Skeletal muscle satellite cell (primary cell): ENCODE data around the gene PLCH2.

Source experiments
- H3K27me3 ChIP-seq: 2 replicates; pipeline ENCODE4 v1.7.0; 2013; ENCODE audit warnings: low read length; ENCODE audit not compliant: control insufficient read depth, insufficient read depth
- H3K36me3 ChIP-seq: 2 replicates; pipeline ENCODE4 v1.7.0; 2013; ENCODE audit warnings: mild to moderate bottlenecking, control low read depth, low read length; ENCODE audit not compliant: insufficient read depth
- H3K4me1 ChIP-seq: 2 replicates; pipeline ENCODE4 v1.7.0; 2013; ENCODE audit warnings: low read length; ENCODE audit not compliant: control insufficient read depth, insufficient read depth
- H3K4me2 ChIP-seq: 2 replicates; pipeline ENCODE4 v1.7.0; 2013; ENCODE audit warnings: mild to moderate bottlenecking, low read length
- H3K4me3 ChIP-seq: 2 replicates; pipeline ENCODE4 v1.7.0; 2013; ENCODE audit warnings: low read length
- H3K9ac ChIP-seq: 2 replicates; pipeline ENCODE4 v1.7.0; 2013; ENCODE audit warnings: mild to moderate bottlenecking, low read depth, low read length, moderate library complexity
- H3K9me3 ChIP-seq: replicated peaks from 2 replicates; pipeline ENCODE4 v1.7.0; 2013; ENCODE audit warnings: mild to moderate bottlenecking, control low read depth, low read length

The PLCH2 gene

DNA sequence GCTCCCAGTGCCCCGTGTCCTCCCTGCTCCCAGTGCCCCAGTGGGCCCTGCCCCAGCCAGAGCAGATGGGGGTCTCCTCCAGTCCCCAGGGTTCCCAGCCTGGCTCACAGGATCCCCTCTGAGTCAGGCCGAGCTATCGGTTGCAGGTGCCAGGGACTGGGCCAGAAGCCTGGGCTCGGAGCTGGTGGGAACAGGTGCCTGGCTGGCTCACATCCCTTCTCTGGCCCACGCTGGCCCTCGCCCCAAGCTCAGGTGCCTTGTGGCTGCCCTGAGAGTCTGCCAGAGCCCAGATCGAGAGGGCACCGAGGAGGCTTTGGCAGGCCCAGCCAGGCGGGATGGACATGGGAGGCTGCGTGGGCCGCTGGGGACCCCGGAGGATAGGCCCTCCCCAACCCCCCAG lies 18.9 kb downstream of the PLCH2 start:
- Histone ChIP-seq H3K9me3 (no peaks in the 10 kb centered on the region), H3K36me3 (no peaks in the 10 kb centered on the region), H3K27me3 (peaks cover 23% of the 10 kb centered on the region), H3K4me1 (peaks cover 10% of the 10 kb centered on the region), H3K9ac (no peak overlapping the region), H3K4me3 (no peak overlapping the region), H3K4me2 (no peak overlapping the region)

DNA sequence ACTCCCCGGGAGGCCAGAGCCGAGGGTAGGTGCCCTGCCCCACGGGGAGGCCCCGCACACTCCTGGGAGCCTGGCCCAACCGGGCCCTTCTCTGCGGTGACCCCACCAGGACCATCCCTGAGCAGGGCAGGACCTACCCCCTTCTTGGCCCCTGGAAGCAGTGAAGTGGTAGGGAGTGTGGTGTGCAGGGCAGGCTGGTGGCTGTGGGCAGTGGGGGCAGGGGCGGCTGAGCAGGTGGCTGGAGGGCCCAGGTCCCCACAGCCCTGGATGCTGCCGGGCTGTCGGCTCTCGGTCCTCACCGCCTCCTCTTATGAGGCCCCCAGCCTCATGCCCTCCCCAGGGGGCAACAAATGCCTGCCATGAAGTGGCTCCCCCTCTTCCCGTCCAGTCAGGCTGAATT lies 19.5 kb downstream of the PLCH2 start:
- no peaks in the 10 kb centered on the region for H3K9me3 ChIP-seq
- peaks cover 23% of the 10 kb centered on the region for H3K27me3 ChIP-seq
- no peak overlapping the region for H3K4me2 ChIP-seq
- H3K36me3 ChIP-seq: no peaks in the 10 kb centered on the region
- H3K9ac ChIP-seq: no peak overlapping the region
- H3K4me1 ChIP-seq: peaks cover 13% of the 10 kb centered on the region
- no peak overlapping the region for H3K4me3 ChIP-seq

DNA sequence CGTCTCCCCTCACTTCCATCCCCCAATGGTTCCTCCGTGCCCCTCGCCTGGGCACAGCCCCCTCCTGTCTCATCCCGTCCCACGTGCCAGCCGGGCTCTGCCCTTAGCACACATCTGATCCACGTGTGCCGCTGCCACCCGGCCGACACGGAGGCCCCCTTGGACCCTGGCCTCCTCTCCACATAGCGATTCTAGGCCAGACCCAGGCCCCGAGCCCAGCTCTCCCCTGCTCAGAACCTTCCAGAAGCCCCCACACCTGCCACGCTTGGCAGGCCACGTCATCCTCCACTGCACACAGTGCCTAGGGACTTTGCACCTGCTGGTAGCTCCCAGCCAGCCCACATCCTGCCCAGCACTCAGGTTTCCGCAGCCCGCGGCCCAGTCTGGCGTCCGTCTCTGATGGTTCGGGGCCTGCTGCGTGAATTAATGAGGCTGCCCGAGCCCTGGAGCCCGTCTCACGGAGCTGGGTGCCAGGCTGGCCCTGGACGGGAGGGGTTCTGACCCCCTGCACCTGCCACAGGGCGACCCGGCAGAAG lies 20.1 kb downstream of the PLCH2 start:
- Histone ChIP-seq H3K9me3 (no peaks in the 10 kb centered on the region), H3K27me3 (peaks cover 23% of the 10 kb centered on the region), H3K4me1 (peaks cover 16% of the 10 kb centered on the region), H3K36me3 (no peaks in the 10 kb centered on the region), H3K4me2 (no peak overlapping the region), H3K4me3 (no peak overlapping the region), H3K9ac (no peak overlapping the region)

DNA sequence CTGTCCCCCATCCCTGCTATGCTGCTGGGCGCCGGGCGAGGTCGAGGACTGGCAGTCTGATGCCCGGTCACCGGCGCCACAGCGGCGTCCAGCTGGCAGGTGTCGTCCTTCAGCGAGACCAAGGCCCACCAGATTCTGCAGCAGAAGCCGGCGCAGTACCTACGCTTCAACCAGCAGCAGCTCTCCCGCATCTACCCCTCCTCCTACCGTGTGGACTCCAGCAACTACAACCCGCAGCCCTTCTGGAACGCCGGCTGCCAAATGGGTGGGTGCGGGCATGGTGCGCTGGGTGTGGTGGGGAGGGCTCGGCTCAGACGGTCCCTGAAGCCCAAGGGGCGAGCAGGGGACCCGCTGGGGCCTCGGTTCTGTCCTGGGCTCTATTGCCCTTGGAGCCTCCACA lies 20.7 kb downstream of the PLCH2 start:
- H3K9ac ChIP-seq: no peak overlapping the region
- H3K9me3 ChIP-seq: no peaks in the 10 kb centered on the region
- no peaks in the 10 kb centered on the region for H3K36me3 ChIP-seq
- peaks cover 19% of the 10 kb centered on the region for H3K4me1 ChIP-seq
- H3K4me3 ChIP-seq: no peak overlapping the region
- H3K4me2 ChIP-seq: no peak overlapping the region
- H3K27me3 ChIP-seq: peaks cover 23% of the 10 kb centered on the region

DNA sequence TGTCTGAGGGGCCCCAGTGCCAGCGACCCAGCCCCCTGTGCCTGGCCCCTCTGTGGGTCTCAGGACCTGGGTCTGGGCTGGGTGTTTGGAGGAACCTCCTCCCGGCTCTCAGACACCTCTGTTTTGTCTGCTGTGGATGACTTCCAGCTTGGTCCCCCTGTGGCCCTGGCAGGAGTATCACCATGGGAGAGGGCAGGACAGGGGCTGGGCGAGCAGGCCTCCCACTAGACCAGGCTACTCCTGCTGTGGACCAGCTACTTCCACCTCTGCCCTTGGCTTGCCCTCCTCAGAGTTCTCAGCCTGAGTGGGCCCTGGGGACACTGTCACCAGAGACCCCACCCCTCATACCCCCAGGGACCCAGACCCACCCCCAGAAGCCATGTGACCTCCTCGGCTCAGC lies 21.8 kb downstream of the PLCH2 start:
- H3K4me3 ChIP-seq: no peak overlapping the region
- H3K27me3 ChIP-seq: peaks cover 15% of the 10 kb centered on the region
- no peaks in the 10 kb centered on the region for H3K36me3 ChIP-seq
- H3K4me1 ChIP-seq: peaks cover 19% of the 10 kb centered on the region
- no peak overlapping the region for H3K9ac ChIP-seq
- H3K9me3 ChIP-seq: no peaks in the 10 kb centered on the region
- no peak overlapping the region for H3K4me2 ChIP-seq

DNA sequence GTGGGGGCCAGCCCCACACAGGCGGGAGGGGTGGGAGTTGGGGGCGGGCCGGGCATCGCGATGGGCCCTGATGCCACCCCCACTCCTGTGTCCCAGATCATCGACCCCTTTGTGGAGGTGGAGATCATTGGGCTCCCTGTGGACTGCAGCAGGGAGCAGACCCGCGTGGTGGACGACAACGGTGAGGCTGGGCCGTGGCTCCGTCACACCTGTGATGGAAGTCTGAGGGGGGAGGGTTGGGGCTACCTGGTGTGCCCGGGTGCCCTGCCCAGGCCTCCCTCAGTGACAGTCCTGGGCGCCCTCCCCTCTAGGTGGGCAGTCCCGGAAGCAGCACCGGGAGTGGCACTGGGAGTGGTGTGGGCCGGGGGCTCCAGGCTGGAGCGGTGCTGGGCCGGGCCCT lies 22.6 kb downstream of the PLCH2 start:
- no peaks in the 10 kb centered on the region for H3K36me3 ChIP-seq
- no peak overlapping the region for H3K4me2 ChIP-seq
- H3K27me3 ChIP-seq: peaks cover 13% of the 10 kb centered on the region
- H3K9me3 ChIP-seq: no peaks in the 10 kb centered on the region
- no peak overlapping the region for H3K9ac ChIP-seq
- H3K4me3 ChIP-seq: no peak overlapping the region
- H3K4me1 ChIP-seq: peaks cover 19% of the 10 kb centered on the region

DNA sequence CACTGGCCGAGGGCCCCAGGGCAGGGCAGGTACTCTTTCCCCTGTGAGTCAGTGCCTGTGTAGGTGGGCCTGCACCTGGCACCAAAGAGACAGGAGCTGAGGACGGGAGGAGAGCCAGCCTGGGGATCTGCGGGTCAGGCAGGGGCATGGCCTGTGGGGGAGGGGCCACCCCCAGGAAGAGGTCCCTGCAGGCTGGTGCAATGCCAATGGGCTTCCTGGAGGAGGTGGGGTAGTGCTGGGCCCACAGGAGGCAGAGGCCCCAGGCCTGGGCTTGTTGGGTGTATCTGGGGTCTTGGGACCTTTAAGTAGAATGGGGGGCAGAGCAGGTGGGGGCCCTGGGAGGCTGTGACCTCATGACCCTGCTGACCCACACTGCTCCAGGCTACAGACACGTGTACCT lies 23.2 kb downstream of the PLCH2 start:
- H3K27me3 ChIP-seq: peaks cover 18% of the 10 kb centered on the region
- H3K4me2 ChIP-seq: no peak overlapping the region
- H3K9me3 ChIP-seq: no peaks in the 10 kb centered on the region
- no peak overlapping the region for H3K9ac ChIP-seq
- H3K4me1 ChIP-seq: peaks cover 16% of the 10 kb centered on the region
- no peak overlapping the region for H3K4me3 ChIP-seq
- H3K36me3 ChIP-seq: no peaks in the 10 kb centered on the region

DNA sequence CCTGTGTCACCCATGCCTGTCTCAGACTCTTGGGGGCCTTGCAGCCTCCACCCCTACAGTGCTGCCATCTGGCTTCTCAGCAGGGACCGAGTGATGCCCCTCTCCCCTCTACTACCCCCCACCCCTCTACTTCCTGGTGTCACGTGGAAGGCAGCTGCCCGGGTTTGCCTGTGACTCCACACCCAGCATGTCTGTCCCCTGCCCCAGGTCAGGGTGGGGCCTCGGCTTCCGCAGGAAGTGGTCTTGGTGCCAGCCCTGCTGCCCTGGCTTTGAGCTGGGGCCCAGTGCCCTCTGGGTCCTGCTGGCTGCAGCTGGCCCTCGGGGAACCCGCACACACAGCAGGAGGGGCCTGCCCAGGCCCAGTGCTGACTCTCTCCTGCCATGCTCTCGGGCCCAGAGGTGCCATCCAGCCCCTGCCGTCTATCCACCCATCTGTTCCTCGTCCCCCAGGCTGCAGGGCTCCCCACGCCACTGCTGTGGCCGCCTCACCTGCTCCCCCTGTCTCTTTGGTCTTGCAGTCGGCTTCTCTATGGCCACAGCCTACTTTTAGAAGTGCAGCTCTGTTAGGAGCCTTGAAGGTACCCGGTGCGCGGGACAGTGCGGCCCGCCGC lies 24.0 kb downstream of the PLCH2 start:
- Histone ChIP-seq H3K9ac (no peak overlapping the region), H3K4me1 (peaks cover 19% of the 10 kb centered on the region), H3K4me2 (no peak overlapping the region), H3K4me3 (no peak overlapping the region), H3K27me3 (peaks cover 24% of the 10 kb centered on the region), H3K9me3 (no peaks in the 10 kb centered on the region), H3K36me3 (no peaks in the 10 kb centered on the region)

DNA sequence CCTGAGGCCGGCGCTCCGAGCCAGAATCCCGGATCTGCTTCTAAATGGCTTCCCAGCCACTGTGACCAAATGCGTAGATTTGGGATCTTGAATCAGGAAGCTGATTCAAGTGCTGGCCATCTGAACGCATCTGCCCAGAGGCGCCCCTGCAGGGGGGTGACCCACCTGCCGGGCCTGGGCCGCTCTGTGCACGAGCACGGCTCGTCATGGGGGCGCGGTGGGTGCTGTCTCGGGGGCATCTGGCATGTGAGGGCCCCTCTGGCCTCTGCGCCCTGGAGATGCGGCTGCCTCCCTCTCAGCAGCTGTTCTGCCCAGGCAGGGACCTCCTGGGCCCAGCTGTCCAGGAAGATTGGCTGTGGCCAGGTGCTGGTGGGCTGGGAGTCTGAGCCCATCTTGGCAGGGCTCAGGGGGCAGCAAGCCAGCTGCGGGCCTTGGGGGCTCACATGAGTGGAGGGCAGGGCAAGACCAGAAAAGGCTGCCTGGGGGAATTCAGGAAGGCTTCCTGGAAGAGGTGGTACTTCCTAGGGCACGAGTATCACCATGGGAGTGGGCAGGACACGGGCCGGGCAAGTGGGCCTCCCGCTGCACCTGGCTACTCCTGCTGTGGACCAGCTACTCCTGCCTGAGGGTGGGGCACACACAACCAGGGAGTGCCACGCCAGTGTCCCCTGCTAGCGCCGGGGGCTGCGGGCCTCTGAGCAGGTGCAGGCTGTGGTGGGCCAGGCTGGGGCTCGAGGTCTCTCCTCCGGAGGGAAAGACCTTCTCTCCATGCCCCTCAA lies 25.1 kb downstream of the PLCH2 start:
- Histone ChIP-seq H3K4me1 (peaks cover 19% of the 10 kb centered on the region), H3K4me2 (no peak overlapping the region), H3K9me3 (no peaks in the 10 kb centered on the region), H3K27me3 (peaks cover 22% of the 10 kb centered on the region), H3K4me3 (no peak overlapping the region), H3K36me3 (no peaks in the 10 kb centered on the region), H3K9ac (no peak overlapping the region)

DNA sequence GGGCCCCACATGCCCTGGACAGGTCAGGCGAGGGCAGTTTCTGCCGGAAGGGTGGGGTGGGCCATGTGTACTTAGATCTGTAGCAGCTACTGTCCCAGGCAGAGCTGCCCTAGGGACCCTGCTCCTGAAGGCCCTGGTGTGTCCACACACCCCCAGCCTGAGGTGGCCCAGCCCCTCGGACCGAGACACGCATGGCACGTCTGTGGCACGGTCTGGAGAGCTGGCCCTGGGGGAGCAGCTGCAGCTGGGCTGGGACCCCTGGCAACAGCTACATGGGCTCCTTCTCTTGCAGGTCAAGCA lies 25.7 kb downstream of the PLCH2 start:
- no peak overlapping the region for H3K4me2 ChIP-seq
- no peak overlapping the region for H3K9ac ChIP-seq
- H3K27me3 ChIP-seq: peaks cover 21% of the 10 kb centered on the region
- no peaks in the 10 kb centered on the region for H3K36me3 ChIP-seq
- H3K9me3 ChIP-seq: no peaks in the 10 kb centered on the region
- peaks cover 23% of the 10 kb centered on the region for H3K4me1 ChIP-seq
- no peak overlapping the region for H3K4me3 ChIP-seq

DNA sequence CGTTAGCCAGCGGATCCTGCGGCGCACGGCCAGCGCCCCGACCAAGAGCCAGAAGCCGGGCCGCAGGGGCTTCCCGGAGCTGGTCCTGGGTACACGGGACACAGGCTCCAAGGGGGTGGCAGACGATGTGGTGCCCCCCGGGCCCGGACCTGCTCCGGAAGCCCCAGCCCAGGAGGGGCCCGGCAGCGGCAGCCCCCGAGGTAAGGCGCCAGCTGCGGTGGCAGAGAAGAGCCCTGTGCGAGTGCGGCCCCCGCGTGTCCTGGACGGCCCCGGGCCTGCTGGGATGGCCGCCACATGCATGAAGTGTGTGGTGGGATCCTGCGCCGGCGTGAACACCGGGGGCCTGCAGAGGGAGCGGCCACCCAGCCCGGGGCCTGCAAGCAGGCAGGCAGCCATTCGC lies 26.1 kb downstream of the PLCH2 start:
- Histone ChIP-seq H3K4me2 (no peak overlapping the region), H3K36me3 (no peaks in the 10 kb centered on the region), H3K27me3 (peaks cover 16% of the 10 kb centered on the region), H3K4me3 (no peak overlapping the region), H3K9me3 (no peaks in the 10 kb centered on the region), H3K4me1 (peaks cover 28% of the 10 kb centered on the region), H3K9ac (no peak overlapping the region)
